Activated gamma-delta T cell treated with Interleukin-2 at 50 U/mL for 16 hours (primary cell): Measurements from ENCODE around the gene MLC1.
A peak's percentile ranks its signal among the peaks of the same experiment; 100 is the strongest.

Experiments used
- DNase-seq: peaks from one replicate; pipeline ENCODE4 v3.0.0-alpha.2; 2020

The MLC1 gene

DNA sequence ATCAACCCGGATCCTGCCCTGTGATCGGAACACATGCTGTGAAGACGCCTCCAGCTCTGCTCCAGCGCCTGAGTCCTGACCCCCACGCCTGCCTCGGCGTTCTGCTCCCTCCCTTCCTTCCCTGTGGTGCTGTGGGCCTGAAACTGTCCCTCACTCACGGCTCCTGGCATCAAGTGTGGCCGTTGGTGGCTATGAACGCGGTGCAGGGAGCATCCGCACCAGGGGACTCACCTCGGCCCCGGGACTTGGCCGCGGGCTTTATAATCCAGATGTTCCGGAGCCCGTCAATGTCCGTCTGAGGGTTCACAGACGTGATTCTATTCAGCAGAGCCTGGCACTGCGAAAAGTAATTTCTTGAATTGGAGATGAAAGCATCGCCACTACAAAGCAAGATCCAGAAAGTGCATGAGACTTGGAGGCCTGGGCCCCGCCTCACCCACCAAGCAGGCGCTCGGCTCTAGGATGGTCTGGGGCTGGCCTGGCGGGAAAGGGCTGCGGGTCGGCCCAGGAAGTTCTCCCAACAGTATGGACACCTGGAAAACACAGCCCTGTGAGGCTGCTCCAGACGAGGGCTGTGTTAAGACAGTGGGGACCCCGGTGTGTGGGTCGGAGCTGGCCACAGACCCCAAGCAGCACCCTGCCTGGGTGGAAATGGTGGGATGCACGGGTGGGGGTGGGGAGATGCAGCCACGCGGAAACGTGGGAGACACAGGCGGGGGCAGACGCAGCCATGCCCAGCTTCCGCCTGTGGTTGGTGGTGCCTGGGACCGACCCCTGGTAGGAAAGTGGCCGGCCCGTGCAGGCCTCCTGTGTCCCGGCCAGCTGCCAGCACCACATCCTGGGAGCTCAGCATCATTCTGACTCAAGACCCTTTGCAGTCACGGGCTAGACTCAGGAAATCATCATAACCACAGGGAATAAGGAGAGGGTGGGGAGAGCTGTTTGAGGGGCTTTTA lies 50.8 kb downstream of the MLC1 start:
- DNase-seq = no peak

DNA sequence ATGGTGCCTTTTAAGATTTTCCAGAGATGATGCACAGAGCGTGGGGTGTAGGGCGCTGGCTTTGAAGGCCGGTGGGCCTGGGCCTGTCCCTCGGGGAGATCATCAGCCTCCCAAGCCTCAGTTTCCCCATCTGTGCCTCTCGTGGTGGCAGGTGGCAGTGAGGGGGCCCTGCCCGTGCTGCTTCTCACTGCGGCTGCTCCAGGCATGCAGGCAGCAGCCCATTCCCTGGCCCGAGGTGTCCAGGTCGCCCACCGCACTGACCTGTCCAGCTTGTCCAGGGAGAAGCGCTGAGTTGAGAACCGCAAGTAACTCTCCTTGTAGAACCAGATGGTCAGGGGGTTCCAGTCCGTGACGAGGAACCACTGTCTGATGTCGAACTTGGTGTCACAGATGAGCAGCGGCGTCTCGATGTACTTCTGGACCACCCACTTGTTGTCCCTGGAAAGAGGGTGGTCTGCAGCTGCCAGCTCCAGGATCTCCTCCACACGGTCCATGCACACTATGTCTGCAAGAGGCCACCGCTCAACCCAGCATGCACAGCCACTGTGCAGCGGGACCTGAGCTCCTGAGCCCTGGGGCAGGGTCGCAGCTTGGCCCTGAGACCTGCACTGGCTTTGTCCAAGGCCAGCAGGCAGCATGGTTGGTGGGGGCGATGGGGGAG lies 52.2 kb downstream of the MLC1 start:
- DNase-seq = no peak

GRCh38 chr22:50032109-50032871 lies 52.9 kb downstream of the MLC1 start:
- DNase-seq = no peak

GRCh38 chr22:50031189-50032091 lies 53.8 kb downstream of the MLC1 start:
- DNase-seq = no peak

DNA sequence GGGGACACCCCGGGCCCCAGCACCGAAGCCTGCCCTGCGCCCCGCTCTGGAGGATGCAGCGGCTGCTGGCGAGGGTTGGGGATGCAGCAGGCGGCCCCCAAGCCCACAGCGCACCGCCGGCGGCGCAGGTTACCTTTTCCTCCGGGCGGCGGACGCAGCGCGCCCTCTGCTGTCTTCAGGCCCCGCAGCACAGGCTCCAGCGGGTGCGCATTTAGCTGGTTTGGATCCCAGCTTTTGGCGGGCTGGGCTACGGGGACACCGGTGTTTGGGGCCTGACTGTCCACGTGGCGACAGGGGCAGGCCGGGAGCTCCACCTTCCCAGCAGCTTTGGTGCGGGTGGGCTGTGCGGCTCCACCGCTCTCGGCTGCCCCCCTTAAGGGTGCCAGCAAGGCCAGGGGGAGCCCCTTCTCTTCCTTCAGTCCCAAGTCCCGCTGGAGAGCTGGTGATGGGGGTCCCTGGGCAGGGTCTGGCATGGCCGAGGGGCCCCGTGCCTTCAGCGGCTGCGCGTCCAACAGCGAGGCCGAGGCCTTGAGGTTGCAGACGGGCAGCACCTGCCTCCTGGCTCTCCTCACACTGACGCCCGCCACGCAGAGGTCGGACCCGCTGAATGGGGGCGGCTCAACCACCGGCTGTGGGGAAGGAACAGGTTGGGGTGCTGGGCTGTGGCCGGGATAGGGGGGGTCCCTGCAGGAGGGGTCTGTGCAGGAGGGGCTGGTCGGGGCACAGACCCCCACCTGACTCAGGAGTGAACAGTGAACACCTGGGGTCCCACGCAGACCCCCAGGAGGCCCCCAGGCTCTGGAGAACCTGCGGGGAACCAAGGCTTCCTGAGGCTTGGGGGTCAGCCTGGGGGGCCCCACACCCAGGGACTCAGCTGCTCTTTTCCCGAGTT lies 54.7 kb downstream of the MLC1 start:
- DNase-seq = peak; percentile 80

DNA sequence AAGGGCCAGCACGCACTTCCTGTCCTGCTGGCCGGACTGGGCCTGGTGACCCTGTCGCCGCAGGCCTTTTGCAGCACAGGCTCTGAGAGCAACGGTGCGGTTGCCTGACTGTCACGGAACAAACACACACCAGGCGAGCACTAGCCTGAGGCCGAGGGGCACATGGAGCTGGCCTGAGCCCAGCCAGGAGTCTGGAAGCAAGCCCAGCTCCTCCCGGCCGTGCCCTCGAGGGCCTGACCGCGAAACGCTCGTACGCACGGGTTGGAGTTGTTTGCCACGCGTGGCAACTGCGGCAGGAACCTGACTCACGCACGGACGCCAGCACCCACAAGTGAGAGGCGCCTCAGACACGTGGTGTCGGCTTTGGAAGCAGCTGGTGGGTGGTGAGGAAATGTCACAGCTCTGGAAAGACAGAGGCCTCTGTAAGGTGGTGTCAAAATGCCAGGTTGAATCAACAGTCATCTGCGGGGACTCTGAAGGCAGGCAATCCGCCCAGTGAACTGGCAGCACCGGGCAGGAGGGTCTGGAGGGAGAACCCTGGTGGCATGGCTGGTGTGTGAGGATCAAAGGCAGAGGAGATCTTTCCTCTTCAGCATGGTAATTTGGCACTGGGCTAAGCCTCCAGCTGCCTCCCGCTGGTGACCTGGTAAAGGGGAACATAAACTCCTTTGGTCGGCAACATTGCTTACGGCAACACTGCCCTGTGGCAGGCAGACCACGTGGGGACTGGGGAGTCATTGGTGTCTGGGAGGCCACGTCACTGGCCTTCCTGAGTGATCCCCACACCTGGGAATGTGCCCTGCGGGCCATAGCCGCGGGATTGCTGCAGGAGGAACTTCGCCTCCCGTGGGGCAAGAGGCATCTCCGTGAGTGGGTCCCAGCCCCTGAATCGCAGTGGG lies 57.3 kb downstream of the MLC1 start:
- peak; percentile 49 for DNase-seq

- no peak for DNase-seq
Observed at GRCh38 chr22:50025993-50026392, 59.2 kb downstream of the MLC1 start.

DNA sequence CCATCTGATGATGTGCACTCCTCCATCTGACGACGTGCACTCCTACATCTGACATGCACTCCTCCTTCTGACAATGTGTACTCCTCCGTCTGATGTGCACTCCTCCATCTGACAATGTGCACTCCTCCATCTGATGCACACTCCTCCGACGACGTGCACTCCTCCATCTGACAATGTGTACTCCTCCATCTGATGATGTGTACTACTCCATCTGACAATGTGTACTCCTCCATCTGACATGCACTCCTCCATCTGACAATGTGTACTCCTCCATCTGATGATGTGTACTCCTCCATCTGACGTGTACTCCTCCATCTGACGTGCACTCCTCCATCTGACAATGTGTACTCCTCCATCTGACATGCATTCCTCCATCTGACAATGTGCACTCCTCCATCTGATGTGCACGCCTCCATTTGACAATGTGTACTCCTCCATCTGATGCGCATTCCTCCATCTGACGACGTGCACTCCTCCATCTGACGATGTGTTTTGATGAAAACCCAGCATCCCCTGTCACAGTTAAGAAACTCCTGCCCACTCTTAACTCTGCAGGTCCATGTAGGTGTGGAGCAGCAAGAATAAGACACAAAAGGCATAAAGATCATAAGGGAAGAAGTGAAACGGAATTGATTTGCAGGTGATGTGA lies 62.9 kb downstream of the MLC1 start:
- DNase-seq = no peak

DNA sequence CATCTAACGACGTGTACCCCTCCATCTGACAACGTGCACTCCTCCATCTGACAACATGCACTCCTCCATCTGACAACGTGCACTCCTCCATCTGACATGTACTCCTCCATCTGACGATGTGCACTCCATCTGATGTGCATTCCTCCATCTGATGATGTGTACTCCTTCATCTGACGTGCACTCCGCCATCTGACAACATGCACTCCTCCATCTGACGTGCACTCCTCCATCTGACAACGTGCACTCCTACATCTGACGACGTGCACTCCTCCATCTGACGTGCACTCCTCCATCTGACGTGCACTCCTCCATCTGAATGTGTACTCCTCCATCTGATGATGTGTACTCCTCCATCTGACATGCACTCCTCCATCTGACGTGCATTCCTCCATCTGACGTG lies 64.6 kb downstream of the MLC1 start:
- no peak for DNase-seq

DNA sequence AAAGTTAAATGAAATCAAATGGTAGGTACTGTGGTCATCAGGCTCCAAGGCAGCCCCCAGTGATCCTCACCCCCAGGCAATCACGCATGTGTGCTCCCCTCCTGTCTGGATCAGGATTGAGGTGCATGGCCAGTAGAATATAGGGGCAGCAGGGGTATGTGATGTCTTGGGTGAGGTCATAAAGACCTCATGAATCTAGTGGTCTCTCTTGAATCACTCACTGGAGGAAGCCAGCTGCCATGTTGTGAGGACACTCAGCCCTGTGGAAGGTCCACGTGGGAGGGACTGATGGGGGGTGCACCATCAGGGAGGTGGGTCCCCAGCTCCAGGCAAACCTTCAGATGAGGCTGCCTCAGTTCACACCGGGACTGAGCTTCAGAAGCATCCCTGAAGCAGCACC lies 65.9 kb downstream of the MLC1 start:
- DNase-seq = no peak

DNA sequence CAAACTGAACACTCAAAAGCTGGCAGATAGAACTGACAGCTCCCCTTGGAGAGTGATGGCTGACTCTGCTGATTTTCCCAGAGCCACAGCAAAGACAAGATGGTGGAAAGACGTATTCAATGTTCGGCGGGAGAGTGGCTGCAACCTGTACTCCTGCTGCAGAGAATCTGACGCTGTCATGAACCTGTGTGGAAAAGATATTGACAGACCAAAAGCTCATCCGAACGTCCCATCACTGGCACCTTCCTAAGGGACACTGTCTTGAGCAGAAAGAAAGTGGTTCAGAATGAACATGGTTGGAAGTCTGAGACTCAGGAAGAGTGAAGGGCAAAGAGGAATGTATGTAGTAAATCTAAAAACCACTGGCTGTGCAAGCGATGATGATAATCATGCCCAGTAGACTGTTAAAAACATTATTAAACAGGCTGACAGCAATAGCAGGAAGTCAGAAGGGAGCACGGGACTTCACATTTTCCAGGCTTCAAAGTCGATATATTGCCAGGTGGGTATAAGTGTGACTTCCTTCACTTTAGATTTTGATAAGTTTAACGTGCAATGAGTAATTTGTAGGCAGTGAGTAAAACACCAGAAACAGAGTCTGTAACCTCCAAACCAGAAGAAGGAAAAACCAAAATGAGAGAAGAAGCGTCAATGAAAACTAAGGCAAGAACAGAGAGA lies 66.5 kb downstream of the MLC1 start:
- peak; percentile 26 for DNase-seq

DNA sequence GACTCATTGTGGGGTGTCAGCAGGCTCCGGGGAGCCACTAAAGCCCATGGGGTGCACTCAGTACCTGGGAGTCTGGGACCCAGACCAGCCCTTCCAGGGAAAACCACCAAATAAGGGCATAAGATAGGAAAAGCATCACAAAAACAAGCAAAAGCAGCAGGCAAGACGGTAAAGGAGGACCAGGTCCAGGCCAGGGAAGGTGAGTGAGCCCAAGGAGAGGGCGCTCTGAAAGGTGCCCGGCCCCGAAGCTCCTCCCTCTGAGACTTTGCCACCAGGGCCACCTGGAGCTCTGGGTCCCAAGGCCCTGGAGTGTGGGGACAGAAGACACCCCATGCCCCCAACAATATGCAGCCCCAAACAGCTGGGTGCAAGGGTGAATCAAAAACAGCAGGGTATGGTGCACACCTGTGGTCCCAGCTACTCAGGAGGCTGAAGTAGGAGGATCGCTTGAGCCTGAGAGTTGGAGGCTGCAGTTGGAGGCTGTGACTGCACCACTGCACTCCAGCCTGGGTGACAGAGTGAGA lies 67.5 kb downstream of the MLC1 start:
- DNase-seq = no peak

DNA sequence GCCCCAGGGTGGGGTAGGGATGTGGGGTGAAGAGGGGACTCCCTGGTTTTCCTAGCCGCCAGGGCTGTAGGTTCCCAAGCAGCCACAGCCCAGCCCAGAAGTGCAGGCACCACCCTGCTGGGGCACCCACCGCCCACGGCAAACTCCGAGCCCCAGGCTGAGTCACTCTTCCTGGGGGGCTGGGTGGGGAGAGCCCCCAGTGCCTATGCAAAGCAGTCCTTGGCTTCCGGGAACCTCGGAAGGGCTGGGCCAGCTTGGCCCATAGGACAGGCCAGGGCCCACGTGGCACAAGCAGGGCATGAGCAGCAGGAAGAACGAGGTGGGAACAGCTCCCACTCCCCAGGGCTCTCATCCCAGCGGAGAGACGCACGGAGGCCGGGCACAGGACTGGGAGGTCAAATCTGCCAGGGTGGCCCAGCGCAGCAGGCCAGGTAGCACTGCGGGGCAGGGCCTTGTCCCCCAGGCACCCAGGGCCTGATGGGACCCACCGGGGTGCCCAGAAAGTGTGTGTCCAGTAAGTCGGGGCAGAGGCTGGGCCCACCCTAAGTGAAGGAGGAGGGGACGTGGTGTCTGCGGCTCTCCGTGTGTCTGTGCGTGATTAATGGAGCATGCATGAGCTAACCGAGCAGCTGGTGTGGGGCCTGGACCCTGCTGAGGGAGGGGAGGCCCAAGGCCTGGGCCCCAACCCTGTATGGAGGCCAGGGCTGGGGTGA lies 68.1 kb downstream of the MLC1 start:
- peak; percentile 47 for DNase-seq

DNA sequence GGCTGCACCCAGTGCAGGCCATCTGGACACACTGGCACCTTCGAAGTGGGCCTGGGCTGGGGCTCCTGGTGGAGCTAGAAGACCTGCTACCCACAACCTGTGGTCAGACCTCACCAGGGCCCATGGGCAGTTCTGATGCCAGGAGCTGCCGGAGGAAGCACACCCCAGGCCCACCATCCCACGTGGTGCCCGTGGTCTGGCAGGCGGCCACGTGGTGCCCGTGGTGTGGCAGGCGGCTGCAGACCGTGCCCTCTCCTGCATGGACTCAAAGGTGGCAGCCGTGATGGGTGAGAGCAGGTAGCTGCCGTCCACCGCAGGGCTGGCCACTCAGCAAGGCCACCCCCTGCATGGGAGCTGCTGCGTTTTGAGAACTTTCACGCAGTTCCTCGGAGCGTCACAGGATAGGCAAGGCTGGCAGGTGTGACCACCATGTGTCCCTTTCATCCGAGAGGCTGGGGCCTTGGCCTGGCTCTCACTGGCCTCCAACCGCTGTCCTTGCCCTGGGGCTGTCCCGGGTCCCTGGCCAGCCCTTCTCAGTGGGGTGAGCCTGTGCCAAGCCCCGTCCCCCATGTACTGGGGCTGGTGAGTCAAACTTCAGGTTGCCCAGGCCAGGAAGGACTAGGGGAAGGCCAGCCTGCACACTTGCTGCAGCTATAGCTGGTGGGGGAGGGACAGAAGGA lies 68.8 kb downstream of the MLC1 start:
- DNase-seq = no peak

DNA sequence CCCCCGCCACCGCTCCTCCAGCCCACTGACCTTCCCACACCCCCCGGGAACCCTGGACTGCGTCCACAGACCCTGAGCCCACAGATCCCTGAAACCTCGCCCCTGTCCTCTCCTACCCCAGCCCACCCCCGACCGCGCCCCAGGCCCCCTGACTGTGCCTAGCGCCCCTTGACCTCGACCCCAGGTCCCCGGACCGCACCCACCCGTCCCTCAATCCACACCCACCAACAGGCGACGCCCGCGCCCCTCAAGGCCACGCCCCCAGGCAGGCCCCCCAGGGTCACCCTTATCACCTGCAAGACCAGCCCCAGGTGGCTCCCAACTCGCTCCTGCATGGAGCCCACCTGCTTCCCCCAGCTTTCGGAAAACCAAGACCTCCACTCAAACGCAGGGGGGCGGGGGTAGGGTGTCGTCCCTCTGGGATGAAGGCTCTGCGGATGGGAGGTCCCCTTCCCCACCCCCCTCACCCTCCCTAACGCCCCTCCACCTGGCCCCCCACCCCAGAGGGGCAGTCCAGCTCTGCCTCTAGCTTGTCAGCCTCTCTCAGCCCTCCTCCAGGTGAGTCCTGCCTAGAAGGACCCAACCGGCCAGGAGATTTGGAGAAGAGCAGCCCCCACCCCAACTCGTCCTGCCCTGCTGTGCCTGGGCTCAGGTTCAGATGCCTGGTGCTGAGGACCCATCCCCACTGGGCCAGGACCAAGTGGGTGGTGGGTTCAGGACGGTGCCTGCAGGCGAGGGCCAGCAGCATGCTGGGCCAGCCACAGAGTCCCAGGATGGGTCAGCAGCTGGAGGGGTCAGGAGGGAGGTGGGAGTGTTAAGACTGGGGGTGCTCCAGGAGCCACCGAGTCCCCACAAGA lies 69.5 kb downstream of the MLC1 start:
- DNase-seq = no peak

GRCh38 chr22:50014655-50015401 lies 70.4 kb downstream of the MLC1 start:
- DNase-seq = no peak
